GM19467 (cell line): ENCODE measurements around the gene CCDC170.

Source experiments
- ATAC-seq: cut with Tn5 transposase; IDR thresholded peaks from one replicate; pipeline ENCODE4 v1.9.1; 2021; ENCODE audit warnings: mild to moderate bottlenecking, moderate library complexity; ENCODE audit not compliant: unreplicated experiment

CCDC170 gene

DNA sequence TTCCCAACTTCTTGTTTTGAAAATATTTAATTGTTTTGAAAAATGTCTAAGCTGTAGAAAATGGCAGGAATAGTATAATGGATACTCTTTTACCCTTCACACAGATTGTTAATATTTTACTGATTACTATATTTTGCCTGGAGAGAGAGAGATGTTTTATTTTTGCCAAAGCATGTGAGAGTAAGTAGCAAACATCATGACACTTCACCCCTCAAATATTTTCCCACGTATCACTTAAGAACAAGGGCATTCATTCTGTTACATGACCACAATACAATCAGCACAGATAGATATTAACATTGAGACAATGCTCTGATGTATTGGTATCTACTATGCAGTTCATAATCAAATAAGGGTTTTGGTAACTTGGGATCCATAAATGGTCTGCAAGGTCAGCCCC is 116.5 kb downstream of the CCDC170 start:
- ATAC-seq = no peak

GRCh38 chr6:151614630-151615029 is 120.8 kb downstream of the CCDC170 start:
- ATAC-seq = no peak

DNA sequence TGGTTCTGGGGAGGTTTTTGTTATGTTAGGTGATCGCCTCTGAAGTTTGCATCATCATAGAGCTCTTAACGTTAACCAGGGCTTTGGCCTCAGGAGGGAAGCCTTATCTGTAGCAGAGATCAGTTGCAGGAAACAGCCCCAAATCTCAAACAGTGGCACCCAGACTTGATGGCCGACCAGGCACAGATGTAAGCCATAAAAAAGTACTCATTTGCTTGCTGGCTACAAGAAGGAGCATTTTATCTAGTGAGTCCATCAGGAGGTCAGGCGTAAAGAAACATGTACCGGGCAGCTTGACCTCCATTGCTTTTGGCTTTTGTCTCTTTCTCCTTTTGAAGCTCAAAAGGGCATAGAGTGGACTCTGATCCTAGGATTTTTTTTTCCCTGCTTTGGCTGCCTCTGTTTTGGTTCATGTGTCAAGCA is 122.3 kb downstream of the CCDC170 start:
- no peak for ATAC-seq

DNA sequence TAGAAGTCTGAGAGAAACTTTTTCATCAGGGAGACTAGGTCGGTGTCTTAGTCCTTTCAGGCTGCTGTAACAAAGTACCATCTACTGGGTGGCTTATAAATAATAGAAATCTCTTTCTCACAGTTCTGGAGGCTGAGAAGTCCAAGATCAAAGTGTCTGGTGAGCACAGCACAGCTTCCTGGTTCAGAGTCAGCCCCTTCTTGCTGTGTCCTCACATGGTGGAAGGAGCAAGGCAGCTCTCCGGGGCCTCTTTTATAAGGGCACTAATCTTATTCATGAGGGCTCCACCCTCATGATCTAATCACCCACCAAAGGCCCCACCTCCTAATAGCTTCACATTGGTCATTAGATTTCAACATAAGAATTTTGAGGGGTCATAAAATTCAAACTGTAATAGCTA is 122.8 kb downstream of the CCDC170 start:
- no peak for ATAC-seq

DNA sequence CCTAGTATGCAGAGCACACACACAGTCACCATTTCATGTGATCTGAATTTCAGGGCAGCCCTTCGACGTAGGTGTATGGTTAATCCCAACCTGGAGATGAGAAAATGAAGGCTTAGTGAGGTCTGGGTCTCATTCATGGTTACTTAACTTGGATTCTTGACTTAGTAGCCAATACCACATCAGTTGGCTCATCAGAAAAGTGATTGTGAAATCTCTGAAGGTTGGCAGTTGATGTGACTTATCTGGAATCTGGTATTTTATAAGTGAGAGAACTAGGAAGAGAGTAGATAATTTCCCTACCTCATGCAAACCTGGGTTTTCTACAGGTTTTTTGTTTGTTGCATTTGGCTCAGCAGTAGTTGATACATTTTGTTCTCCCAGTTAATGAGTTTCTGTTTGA is 123.7 kb downstream of the CCDC170 start:
- no peak for ATAC-seq

DNA sequence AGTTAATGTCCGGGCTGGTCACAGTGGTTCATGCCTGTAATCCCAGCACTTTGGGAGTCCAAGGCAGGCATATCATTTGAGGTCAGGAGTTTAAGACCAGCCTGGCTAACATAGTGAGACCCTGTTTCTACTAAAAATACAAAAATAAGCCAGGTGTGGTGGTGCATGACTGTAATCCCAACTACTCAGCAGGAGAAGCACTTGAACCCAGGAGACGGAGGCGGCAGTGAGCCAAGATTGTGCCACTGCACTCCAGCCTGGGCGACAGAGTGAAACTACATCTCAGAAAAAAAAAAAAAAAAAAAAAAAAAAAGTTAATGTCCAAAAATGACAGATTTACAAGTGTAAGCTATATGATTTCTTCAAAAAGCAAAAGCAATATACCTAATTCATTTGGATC is 124.9 kb downstream of the CCDC170 start:
- no peak for ATAC-seq

DNA sequence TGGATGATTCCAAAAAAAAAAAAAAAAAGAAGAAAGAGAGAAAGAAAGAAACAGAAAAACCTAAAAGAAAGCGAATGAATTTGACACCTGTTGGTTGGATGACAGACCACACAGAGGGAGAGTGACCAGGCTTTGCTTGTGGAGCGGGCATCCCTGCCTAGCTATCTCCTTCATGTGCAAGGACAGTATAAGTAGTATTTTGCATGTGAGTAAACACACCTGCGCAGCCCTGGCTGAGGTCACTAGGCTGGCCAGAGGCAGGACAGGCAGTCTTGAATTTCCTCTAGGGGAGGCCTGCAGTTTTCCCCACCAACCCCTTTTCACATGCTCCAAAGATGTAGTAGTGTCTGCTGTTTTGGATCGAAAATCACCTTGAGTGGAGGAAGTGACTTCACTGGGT is 126.4 kb downstream of the CCDC170 start:
- no peak for ATAC-seq

- ATAC-seq = no peak
These were observed 130.3 kb downstream of the CCDC170 start for GRCh38 chr6:151624071-151624470.

GRCh38 chr6:151624481-151624880 is 130.7 kb downstream of the CCDC170 start:
- ATAC-seq = no peak

DNA sequence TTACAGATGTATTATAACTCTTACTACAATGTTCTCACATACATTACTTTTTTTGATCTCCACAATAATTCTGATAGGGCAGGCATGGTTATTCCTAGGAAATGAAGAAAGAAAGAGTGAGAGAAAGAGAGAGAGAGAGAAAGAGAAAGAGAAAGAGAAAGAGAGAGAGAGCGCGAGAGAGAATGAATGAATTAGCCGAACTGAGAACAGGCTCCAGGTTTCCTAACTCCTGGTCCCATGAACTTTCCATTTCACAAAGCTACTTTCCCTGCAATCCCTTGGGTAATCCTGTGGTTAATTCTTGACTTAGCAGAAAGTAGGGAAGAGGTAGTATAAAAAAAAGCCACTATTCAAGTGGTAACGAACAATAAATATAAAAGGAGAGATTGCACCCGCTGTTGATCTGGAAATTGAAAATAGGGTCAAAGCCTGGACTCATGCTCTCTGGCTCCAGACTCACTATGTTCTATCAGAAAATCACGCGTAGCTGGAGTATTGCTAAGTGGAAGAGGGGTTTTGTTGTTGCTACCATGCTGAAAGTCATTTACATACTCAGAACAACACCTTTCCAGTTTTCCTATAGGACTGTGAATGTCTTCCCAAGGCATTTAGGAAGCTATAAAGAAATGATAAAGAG is 131.2 kb downstream of the CCDC170 start:
- no peak for ATAC-seq

- no peak for ATAC-seq
These were observed 134.1 kb downstream of the CCDC170 start for GRCh38 chr6:151627689-151628444.

- no peak for ATAC-seq
These were observed 136.0 kb downstream of the CCDC170 start for GRCh38 chr6:151629791-151630190.

DNA sequence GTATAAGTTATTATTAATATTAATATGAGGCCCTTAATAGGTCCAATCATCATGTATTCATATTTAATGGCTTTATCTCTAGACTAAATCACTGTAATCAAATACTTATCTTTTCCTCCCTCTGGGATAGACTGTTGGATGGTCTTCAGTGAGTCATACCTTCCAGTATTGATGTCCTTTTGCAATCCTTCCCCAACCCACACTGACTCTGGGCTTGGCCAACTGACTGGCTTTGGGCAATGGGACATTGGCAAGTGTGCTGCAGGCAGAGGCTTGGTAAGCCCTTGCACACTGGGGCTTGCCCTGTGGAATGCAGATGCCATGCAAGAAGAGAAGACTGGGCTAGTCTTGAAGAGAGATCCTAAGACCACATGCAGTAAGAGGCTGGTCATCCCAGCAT is 136.6 kb downstream of the CCDC170 start:
- ATAC-seq = no peak

DNA sequence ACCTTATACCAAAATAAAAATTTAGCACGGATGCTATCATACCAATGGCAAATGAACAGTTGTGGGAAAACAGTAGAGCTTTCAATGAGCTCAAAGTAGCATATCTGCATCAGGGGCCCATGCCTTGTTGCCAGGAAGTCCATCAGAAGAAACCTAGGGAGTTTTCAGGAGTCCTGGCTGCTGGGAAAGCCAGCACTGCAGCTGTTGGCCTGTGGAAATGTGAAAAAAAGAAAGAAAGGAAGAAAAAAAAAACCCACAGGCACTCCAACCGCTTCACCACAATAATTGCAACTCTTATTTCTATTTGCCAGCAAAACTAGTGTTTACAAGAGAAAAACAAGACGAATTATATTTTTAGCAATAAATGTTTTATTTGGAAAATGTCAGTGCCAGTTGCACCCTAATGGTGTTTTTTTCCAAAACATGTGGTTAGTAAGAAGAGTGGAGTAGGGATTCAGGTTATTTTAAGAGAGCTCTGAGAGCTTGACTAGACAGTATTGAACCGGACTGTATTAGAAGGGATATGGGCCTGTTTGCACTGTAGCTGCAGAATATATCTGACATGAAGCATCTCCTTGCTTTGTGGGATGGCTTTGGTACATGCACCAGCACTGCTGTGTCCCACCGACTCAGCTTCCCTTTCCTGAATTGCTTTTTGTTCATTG is 137.3 kb downstream of the CCDC170 start:
- no peak for ATAC-seq

DNA sequence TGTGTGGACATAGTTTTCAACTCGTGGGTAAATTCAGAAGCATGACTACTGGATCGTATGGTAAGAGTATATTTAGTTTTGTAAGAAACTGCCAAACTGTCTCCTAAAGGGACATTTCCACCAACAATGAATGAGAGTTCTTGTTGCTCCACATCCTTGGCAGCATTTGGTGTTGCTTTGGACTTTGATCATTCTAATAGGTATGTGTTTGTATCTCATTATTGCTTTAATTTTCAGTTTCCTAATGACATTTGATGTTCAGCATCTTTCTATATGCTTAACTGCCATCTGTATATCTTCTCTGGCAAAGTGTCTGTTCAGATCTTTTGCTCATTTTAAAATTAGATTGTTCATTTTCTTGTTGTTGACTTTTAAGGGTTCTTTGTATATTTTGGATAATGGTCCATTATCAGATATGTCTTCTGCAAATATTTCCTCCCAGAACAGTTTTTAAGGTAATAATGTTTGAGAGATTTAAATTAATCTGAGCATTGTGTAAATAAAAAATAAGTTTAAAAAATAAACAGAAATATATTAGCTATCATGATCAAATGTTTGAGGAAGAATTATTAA is 138.7 kb downstream of the CCDC170 start:
- ATAC-seq = no peak

GRCh38 chr6:151633526-151634335 is 139.9 kb downstream of the CCDC170 start:
- no peak for ATAC-seq

GRCh38 chr6:151634336-151634720 is 140.5 kb downstream of the CCDC170 start:
- ATAC-seq = no peak

GRCh38 chr6:151635741-151636140 is 141.9 kb downstream of the CCDC170 start:
- ATAC-seq = no peak

DNA sequence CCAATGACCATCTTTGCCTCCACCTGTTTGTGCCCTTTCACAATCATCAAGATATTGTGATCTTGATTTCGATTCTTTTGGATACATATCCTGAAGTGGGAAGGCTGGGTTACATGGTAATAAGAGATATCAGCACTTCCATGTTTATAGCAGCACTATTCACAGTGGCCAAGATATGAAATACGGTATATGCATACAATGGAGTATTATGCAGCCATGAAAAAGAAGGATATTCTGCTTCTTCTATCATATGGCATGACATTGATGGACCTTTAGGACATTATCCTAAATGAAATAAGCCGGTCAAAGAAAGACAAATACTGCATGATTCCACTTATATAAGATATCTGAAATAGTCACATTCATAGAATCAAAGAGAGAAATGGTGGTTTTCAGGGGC is 144.0 kb downstream of the CCDC170 start:
- no peak for ATAC-seq

DNA sequence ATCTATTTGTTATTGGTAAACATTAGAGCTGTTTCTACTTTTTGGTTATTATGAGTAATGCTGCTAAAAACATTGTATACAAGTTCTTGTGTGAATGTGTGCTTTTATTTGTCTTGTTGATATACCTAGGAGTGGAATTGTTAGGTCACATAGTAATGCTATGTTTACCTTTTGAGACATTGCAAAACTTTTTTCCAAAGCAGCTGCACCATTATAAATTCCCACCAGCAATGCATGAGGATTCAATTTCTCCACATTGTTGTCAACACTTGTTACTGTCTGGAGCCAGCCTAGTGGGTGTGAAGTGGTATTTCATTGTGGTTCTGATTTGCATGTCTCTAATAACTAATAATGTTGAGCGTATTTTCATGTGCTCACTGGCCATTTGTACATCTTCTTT is 145.9 kb downstream of the CCDC170 start:
- no peak for ATAC-seq

- ATAC-seq = no peak
These were observed 147.2 kb downstream of the CCDC170 start for GRCh38 chr6:151641028-151641427.
